Activated effector memory CD4-positive, alpha-beta T cell treated with anti-CD3 and anti-CD28 coated beads, Interleukin-2, amount 50 U/mL, for 16 hours (primary cell): ENCODE data around the gene CPM.
"Not testable (repeated sequence)": the region's sequence is repeated elsewhere in the genome, so short reads cannot be mapped to it uniquely, and the experiment has no call there.

Experiments
- DNase-seq: peaks from one replicate; pipeline ENCODE4 v3.0.0-alpha.2; 2020

Gene CPM

GRCh38 chr12:68876461-68876860, 56.5 kb downstream of the CPM start:
- DNase-seq: no peak

- no peak for DNase-seq
These were observed 59.7 kb downstream of the CPM start for GRCh38 chr12:68873316-68873715.

- DNase-seq: no peak
These were observed 61.0 kb downstream of the CPM start for GRCh38 chr12:68871921-68872320.

GRCh38 chr12:68871396-68871795, 61.6 kb downstream of the CPM start:
- no peak for DNase-seq

- no peak for DNase-seq
These were observed 62.5 kb downstream of the CPM start for GRCh38 chr12:68870443-68870842.

- DNase-seq: no peak
These were observed 63.0 kb downstream of the CPM start for GRCh38 chr12:68870011-68870410.

- DNase-seq: no peak
These were observed 64.8 kb downstream of the CPM start for GRCh38 chr12:68868043-68868790.

GRCh38 chr12:68867606-68868005, 65.4 kb downstream of the CPM start:
- DNase-seq: no peak

GRCh38 chr12:68866950-68867349, 66.0 kb downstream of the CPM start:
- DNase-seq: no peak

- no peak for DNase-seq
These were observed 67.4 kb downstream of the CPM start for GRCh38 chr12:68865399-68866164.

GRCh38 chr12:68864604-68865003, 68.4 kb downstream of the CPM start:
- no peak for DNase-seq

- not testable (repeated sequence) for DNase-seq
These were observed 69.0 kb downstream of the CPM start for GRCh38 chr12:68863886-68864454.

- no peak for DNase-seq
These were observed 69.7 kb downstream of the CPM start for GRCh38 chr12:68863109-68863770.

- DNase-seq: no peak
These were observed 71.1 kb downstream of the CPM start for GRCh38 chr12:68861890-68862289.

GRCh38 chr12:68856510-68856909, 76.5 kb downstream of the CPM start:
- DNase-seq: no peak

GRCh38 chr12:68855771-68856170, 77.2 kb downstream of the CPM start:
- no peak for DNase-seq

- DNase-seq: no peak
These were observed 77.9 kb downstream of the CPM start for GRCh38 chr12:68855111-68855510.

- no peak for DNase-seq
These were observed 78.4 kb downstream of the CPM start for GRCh38 chr12:68854554-68854953.

- no peak for DNase-seq
These were observed 78.9 kb downstream of the CPM start for GRCh38 chr12:68854078-68854468.

GRCh38 chr12:68853396-68854077, 79.4 kb downstream of the CPM start:
- DNase-seq: no peak

GRCh38 chr12:68851592-68852306, 81.2 kb downstream of the CPM start:
- no peak for DNase-seq

- DNase-seq: no peak
These were observed 82.6 kb downstream of the CPM start for GRCh38 chr12:68850390-68850789.
